ENCODE data around the gene PCDHGA8. TPM values are rescaled to one million over a fixed set of nuclear protein-coding genes. Genes with fewer than 3 reads are reported as not detected.
"Not testable (repeated sequence)": the region's sequence is repeated elsewhere in the genome, so short reads cannot be mapped to it uniquely, and the experiment has no call there.

The PCDHGA8 gene
- total RNA-seq: 0.14 and 1.0 TPM in 2 replicates

- TF ChIP-seq, protein P1, sequence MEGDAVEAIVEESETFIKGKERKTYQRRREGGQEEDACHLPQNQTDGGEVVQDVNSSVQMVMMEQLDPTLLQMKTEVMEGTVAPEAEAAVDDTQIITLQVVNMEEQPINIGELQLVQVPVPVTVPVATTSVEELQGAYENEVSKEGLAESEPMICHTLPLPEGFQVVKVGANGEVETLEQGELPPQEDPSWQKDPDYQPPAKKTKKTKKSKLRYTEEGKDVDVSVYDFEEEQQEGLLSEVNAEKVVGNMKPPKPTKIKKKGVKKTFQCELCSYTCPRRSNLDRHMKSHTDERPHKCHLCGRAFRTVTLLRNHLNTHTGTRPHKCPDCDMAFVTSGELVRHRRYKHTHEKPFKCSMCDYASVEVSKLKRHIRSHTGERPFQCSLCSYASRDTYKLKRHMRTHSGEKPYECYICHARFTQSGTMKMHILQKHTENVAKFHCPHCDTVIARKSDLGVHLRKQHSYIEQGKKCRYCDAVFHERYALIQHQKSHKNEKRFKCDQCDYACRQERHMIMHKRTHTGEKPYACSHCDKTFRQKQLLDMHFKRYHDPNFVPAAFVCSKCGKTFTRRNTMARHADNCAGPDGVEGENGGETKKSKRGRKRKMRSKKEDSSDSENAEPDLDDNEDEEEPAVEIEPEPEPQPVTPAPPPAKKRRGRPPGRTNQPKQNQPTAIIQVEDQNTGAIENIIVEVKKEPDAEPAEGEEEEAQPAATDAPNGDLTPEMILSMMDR (conservative IDR thresholded peaks at IDR 0.05; ENCODE audit: low read depth, low read length): peak; percentile 26
- DNase-seq (ENCODE audit: low read depth): no peak
- no peak within 1 kb of the TSS for H3K4me3 ChIP-seq (ENCODE audit: low read depth, low read length)
Observed at GRCh38 chr5:141392429-141393198, at the start of gene PCDHGA8. Gene PCDHGA8, plus strand, starts transcription at chr5:141392633. Its CDS starts 181 bp downstream, at chr5:141392814.

GRCh38 chr5:141342773-141343172, 49.7 kb upstream of the PCDHGA8 start:
- no peak for DNase-seq (ENCODE audit: low read depth)
- no peak overlapping the region for H3K4me3 ChIP-seq (ENCODE audit: low read depth, low read length)
- TF ChIP-seq, protein P1 (conservative IDR thresholded peaks at IDR 0.05; ENCODE audit: low read depth, low read length): no peak

- TF ChIP-seq, protein P1 (conservative IDR thresholded peaks at IDR 0.05; ENCODE audit: low read depth, low read length): peak; percentile 40
- DNase-seq (ENCODE audit: low read depth): no peak
- peak within 1 kb of the TSS; percentile 11 for H3K4me3 ChIP-seq (ENCODE audit: low read depth, low read length)
Observed at GRCh38 chr5:141343242-141343952, 49.0 kb upstream of the PCDHGA8 start, which contains the start of gene PCDHGA3. Gene PCDHGA3, plus strand, starts transcription at chr5:141343829. Its CDS starts 205 bp downstream, at chr5:141344034.

- TF ChIP-seq, protein P1 (conservative IDR thresholded peaks at IDR 0.05; ENCODE audit: low read depth, low read length): no peak
- DNase-seq (ENCODE audit: low read depth): no peak
- H3K4me3 ChIP-seq (ENCODE audit: low read depth, low read length): peak overlapping the region; percentile 11
Observed at GRCh38 chr5:141343953-141344463, 48.4 kb upstream of the PCDHGA8 start.

GRCh38 chr5:141345327-141345726, 47.1 kb upstream of the PCDHGA8 start:
- TF ChIP-seq, protein P1 (conservative IDR thresholded peaks at IDR 0.05; ENCODE audit: low read depth, low read length): no peak
- no peak for DNase-seq (ENCODE audit: low read depth)
- no peak overlapping the region for H3K4me3 ChIP-seq (ENCODE audit: low read depth, low read length)

DNA sequence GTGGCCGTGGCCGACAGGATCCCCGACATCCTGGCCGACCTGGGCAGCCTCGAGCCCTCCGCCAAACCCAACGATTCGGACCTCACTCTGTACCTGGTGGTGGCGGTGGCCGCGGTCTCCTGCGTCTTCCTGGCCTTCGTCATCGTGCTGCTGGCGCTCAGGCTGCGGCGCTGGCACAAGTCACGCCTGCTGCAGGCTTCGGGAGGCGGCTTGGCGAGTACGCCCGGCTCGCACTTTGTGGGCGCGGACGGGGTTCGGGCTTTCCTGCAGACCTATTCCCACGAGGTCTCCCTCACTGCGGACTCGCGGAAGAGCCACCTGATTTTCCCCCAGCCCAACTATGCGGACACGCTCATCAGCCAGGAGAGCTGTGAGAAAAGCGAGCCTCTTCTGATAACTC, 46.4 kb upstream of the PCDHGA8 start:
- DNase-seq (ENCODE audit: low read depth); H3K4me3 ChIP-seq (ENCODE audit: low read depth, low read length): not testable (repeated sequence)

DNA sequence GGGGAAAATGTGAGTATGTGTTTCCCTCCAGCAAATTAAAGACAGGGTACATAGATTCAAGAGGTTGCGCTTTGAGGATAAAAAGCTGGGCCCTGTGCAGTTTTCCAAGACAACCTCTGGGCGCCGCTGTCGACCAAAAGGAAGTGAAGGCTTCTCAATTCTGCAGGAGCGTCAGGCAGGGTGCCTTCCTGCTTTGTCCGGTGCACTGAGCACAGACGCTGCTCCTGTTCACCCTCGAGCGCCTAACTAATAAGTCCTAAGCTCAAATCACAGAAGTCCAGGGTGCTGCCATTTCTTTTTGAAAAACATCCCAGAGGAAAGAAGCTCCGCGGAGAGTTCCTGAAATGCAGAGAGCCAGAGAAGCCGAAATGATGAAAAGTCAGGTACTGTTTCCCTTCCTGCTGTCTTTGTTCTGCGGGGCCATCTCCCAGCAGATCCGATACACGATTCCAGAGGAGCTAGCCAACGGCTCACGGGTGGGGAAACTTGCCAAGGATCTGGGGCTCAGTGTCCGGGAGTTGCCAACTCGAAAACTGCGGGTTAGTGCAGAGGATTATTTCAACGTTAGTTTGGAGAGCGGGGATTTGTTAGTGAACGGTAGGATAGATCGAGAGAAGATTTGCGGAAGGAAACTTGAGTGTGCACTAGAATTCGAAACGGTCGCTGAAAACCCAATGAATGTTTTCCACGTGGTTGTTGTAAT, 42.4 kb upstream of the PCDHGA8 start, which contains the start of gene PCDHGB1:
TSS of gene PCDHGB1 (plus strand) at position 183 of the 703 bp plus-strand sequence. CDS start at position 345, 162 bp downstream.
- no peak for DNase-seq (ENCODE audit: low read depth)
- TF ChIP-seq, protein P1 (conservative IDR thresholded peaks at IDR 0.05; ENCODE audit: low read depth, low read length): peak; percentile 54
- peak within 1 kb of the TSS; percentile 37 for H3K4me3 ChIP-seq (ENCODE audit: low read depth, low read length)
